ENCODE data around the gene GPC5.

Gene GPC5

DNA sequence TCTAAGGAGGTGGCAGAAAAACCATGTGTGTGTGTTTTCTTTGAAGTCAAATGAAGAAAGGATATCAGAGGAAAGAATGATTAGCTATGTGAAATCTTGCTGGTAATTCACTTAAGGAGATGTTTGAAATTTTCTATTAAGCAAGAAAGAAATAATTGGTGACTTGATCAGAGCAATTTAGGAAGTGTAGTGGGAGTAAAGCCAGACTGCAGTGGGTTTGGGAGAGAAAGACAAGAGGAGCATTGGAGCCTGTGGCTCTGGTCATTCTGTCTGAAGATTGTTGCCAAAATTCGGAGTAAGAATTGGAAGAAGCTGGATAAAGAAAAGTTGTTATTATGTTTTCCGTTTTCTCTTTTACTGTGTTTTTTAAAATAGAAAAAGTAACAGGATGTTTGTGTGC is 640.5 kb downstream of the GPC5 start:
- DNase-seq, result no peak

DNA sequence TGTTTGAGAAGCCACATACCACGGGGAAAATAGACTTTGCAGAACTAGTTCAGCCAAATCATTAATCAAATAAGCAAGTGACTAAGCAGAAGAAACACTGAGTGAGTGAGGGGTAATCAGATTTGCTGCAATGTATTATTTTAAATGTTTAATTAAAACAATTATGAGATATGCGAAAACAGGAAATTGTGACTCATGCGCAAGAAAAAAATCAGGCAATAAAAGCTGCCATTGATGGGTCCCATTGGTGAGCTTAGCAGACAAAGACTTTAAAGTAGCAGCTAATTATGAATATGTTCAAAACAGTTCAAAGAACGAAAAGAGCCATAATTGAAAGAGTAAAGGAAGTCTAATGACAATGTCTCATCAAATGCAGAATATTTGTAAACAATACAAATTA is 644.1 kb downstream of the GPC5 start:
- no peak for DNase-seq

GRCh38 chr13:92044351-92044750 is 645.9 kb downstream of the GPC5 start:
- no peak for DNase-seq

DNA sequence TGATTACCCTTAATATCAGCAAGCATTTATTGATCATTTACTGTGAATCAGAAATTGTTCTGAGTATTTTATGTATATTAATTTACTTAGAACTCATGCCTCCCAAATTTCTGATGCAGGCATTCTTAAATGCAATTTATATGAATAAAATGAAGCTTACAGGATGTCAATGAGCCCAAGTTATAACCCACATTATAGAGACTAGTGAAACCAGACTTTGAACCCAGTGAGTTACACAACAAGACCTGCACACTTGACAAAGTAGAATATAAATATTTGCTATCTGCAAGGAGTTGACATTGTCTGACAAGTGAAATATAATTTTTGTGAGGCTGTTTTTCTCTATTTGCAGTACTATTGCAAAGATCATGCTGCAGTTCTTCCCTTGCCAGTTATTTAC is 656.0 kb downstream of the GPC5 start:
- DNase-seq, result no peak

- DNase-seq, result no peak
These were observed 676.2 kb downstream of the GPC5 start for GRCh38 chr13:92074658-92075057.

GRCh38 chr13:92097337-92097903 is 699.0 kb downstream of the GPC5 start:
- DNase-seq, result no peak

GRCh38 chr13:92101801-92102200 is 703.4 kb downstream of the GPC5 start:
- DNase-seq, result no peak

GRCh38 chr13:92103689-92104153 is 705.3 kb downstream of the GPC5 start:
- no peak for DNase-seq

DNA sequence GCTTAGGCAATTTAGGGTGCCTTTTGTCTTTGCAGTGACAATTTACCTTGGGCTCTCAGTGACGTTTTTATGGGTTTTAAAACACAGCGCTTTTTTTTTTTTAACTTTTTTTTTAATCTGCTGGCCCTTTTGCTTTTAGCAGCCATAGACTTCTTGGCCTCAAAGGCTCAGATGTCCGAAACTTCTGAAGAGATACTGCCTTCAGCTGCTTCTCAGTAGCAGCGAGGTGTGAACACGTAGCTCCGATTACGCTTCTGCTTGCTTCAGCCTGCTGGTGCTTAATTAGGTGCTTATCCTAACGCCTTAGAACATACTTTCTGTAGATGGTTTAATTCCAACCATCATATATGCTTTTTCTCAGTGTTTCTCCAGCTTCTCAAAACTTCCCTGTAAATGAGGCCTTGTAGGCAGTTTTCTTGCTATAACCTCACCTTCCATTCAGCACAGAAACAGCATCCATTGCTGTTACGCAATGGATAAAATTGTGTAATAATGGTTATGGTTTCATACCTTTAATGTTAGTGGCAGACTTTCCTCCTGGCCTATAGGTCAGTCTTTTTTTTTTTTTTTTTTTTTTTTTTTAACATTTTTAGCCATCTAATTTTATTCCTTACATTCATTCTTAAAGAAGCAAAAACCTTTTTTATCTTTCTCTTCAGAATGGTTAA is 723.9 kb downstream of the GPC5 start:
- peak; percentile 15 for DNase-seq

GRCh38 chr13:92126399-92126798 is 728.0 kb downstream of the GPC5 start:
- DNase-seq, result no peak

- no peak for DNase-seq
These were observed 737.1 kb downstream of the GPC5 start for GRCh38 chr13:92135509-92135908.

GRCh38 chr13:92136449-92137155 is 738.2 kb downstream of the GPC5 start:
- no peak for DNase-seq

- no peak for DNase-seq
These were observed 739.1 kb downstream of the GPC5 start for GRCh38 chr13:92137520-92137919.

GRCh38 chr13:92143766-92144165 is 745.3 kb downstream of the GPC5 start:
- no peak for DNase-seq

GRCh38 chr13:92150606-92151005 is 752.2 kb downstream of the GPC5 start:
- DNase-seq, result no peak

DNA sequence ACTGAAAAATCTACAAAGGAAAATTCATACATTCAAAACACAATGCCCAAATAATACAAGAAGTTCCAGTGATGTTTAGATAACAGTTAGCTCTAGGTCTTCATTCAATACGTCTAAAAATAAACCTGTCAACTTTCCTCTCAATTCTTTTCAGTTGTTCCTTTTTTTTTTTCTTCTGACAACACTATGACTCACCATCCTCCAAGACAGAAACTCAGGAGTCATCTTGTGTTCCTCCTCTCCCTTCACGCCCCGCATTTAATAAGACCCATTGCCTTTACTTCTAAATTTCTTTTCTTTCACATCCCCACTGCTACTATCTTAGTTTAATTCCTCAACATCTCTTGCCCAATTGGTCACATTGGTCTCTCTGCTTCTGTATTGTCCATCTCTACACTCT is 759.9 kb downstream of the GPC5 start:
- no peak for DNase-seq

- no peak for DNase-seq
These were observed 766.4 kb downstream of the GPC5 start for GRCh38 chr13:92164822-92165221.

DNA sequence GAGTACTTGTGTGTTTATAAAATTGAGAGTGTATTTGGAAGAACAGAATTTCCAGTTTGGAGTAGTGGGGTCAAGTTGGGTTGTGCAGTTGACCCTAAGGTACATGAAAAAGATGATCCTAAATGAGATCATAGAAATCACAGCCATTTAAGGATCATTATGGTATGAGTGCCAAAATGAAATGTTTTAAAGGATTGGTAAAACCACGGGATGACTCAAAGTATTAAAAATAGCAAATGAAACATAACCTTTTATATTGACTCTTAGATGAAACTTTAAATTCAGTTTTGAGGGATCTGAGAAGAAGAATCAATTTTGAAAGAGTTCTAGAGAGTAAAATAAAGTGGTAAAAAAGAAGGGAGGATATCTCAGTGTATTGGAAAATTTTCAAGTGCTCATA is 773.8 kb downstream of the GPC5 start:
- DNase-seq, result no peak

- DNase-seq, result no peak
These were observed 774.8 kb downstream of the GPC5 start for GRCh38 chr13:92173254-92173653.

- peak; percentile 49 for DNase-seq
These were observed 776.9 kb downstream of the GPC5 start for GRCh38 chr13:92175330-92175729.

GRCh38 chr13:92177966-92178365 is 779.5 kb downstream of the GPC5 start:
- no peak for DNase-seq

DNA sequence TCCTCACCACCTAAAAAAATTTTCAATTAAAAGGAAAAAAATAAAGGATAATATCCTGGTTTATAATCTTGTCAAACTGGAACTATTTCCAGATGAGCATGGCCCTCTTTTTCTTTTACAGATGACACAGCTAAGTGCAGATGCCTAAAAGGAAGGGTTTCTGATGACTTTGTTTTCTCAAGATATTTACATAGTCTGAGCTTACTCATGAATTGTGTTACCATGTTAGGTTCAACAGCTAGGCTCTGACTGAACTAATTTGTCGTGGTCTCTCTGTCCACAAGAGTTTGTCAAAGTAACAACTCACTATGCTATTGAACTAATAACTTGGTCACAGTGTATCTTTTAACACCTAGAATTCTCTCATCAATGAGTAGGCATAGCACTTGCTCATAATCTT is 780.8 kb downstream of the GPC5 start:
- DNase-seq, result peak; percentile 32

DNA sequence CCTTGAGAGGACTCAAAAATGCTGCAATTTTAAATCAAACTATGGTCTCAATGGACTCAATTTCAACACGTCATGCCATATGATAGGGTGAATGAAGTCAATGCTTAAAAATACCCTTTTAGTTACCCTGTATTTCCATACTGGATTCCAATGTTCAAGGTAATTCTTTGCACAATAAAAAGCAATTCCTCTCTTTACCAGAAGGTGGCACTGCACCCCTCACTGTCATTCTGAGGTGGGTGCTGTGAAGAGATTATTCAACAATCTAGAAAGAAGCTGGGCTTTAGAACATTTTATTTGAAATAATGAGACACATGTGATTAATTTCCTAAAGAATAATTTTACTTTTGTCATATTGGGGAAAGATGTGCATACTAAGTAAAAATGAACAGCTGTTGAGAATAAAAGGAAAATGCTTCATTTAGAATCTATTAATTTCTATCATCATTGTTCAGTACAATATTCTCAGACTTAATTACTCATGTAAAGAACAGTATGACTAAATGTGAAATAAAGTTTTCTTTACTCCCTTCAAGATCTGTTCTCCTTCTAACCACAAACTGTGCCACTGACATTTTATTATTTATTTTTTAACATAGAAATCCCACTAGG is 789.1 kb downstream of the GPC5 start:
- peak; percentile 45 for DNase-seq

DNA sequence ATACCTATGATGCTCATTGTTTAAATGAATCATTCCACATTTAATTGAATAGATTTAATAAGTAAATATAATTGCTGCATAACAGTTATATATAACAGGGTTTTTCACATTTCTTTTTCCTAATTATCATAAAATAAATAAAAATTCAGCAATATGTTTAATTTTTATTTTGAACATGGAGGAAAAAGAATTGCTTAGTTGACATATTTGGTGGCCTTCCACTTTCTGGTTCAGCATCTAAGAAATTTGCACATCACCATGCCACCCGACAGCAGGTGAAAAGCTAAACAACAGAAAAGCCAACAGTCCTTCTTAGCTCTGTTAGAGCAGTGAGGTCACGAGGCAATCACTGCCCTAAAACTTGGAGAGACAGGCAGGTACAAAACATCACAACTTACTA is 790.2 kb downstream of the GPC5 start:
- DNase-seq, result no peak

Data from NCI-H510A treated with DMSO at 0.1 percent for 48 hours (cell line).